Astrocyte of the spinal cord (primary cell): ENCODE results near the gene PPARD.

Experiments
- DNase-seq: peaks from one replicate; pipeline ENCODE4 v3.0.0; 2011; ENCODE audit warnings: low read depth, low spot score
- H3K4me3 ChIP-seq: 2 replicates; pipeline ENCODE4 v1.5.1; 2011; ENCODE audit warnings: low read depth, mild to moderate bottlenecking, low read length, moderate library complexity
- in situ Hi-C: cut with HindIII; loops from 2 replicates; pipeline ENCODE4 v1.10.0; 2017; ENCODE audit warnings: low sequenced_read_pairs
- TF ChIP-seq, protein P1 (sequence below): IDR thresholded peaks from 2 replicates; pipeline ENCODE4 v1.5.1; 2012; ENCODE audit warnings: low read depth, mild to moderate bottlenecking, low read length, inconsistent platforms

The PPARD gene

DNA sequence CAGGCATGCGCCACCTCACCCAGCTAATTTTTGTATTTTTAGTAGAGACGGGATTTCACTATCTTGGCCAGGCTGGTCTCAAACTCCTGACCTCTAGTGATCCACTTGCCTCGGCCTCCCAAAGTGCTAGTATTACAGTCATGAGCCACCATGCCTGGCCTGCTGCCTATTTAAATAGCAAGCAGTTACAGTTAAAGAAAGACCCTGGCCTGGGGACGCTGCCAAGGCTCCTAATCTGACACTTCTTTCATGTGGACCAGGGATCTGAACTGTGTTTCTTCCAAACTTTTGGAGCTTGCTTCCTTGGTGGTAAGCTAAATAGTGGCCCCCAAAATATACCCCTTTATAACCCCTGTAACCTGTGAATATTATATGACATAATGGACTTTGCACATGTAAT is 15.3 kb downstream of the PPARD start:
- no peak overlapping the region for H3K4me3 ChIP-seq
- DNase-seq = no peak
- TF ChIP-seq, protein P1, sequence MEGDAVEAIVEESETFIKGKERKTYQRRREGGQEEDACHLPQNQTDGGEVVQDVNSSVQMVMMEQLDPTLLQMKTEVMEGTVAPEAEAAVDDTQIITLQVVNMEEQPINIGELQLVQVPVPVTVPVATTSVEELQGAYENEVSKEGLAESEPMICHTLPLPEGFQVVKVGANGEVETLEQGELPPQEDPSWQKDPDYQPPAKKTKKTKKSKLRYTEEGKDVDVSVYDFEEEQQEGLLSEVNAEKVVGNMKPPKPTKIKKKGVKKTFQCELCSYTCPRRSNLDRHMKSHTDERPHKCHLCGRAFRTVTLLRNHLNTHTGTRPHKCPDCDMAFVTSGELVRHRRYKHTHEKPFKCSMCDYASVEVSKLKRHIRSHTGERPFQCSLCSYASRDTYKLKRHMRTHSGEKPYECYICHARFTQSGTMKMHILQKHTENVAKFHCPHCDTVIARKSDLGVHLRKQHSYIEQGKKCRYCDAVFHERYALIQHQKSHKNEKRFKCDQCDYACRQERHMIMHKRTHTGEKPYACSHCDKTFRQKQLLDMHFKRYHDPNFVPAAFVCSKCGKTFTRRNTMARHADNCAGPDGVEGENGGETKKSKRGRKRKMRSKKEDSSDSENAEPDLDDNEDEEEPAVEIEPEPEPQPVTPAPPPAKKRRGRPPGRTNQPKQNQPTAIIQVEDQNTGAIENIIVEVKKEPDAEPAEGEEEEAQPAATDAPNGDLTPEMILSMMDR = no peak
- in situ Hi-C loops = no loop called here

DNA sequence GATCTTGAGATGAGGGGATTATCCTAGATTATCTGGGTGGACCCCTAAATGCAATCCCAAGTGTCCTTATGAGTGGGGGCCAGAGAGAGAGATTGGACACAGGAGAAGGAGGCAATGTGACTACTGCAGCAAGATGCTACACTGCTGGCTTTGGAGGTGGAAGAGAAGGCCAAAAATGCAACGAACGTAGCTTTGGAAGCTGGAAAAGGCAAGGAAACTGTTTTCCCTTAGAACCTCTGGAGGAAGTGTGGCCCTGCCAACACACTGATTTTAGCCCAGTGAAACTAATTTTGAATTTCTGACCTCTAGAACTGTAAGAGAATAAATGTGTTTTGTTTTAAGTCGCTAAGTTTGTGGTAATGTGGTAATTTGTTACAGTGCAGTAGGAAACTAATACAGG is 15.7 kb downstream of the PPARD start:
- DNase-seq = no peak
- TF ChIP-seq, protein P1 = no peak
- in situ Hi-C loops = no loop called here

DNA sequence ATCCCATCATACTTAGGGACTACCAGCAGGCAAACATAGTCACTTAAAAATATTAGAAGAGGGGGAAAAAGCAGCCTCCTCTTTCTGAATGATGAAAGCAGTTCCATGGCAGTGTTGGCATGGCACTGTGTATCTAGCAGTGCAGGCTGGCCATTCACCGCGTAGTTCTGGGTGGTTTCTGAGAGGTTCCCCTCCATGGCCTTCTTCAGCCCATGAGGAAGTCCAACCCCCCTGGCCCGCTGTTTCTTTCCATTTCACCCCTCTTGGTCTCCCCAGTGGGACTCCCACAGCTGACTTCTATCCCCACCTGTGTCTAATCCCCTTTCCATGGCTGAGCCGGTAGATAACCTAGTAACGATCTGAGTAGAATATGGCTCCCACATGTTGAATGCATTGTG is 17.0 kb downstream of the PPARD start:
- in situ Hi-C loops = no loop called here
- H3K4me3 ChIP-seq = no peak overlapping the region
- no peak for DNase-seq
- TF ChIP-seq, protein P1 = no peak

More for the DNA sequence above, 15.7 kb downstream of the PPARD start:
- no peak overlapping the region for H3K4me3 ChIP-seq

DNA sequence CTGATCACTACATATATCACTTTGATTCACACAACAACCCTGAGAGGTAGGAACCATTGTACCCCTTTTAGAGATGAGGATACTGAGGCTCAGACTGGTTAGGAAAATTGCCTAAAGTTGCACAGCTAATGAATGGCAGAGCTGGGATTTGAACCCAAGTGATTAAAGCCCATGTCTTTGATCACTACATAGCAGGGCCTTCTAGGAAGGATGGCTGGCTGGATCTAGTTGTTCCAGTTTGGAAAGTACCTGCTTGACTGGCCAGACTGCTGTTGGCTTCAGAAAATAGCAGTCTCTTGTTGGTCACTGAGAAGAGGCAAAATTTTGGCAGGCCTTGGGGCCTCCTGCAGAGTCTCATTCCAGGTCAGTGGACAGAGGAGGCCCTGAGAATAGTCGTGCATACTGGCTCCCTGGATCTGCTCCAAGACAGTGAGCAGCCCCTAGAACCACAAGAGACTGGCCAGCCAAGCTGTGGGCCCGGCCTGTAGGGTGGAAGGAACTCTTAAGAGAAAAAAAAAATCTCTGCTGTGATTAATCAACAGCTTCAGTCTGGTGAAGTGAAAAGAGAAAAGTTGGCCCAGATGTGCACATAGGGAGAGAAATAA is 17.5 kb downstream of the PPARD start:
- TF ChIP-seq, protein P1 = no peak
- no peak overlapping the region for H3K4me3 ChIP-seq
- in situ Hi-C loops = no loop called here
- peak; percentile 98 for DNase-seq

DNA sequence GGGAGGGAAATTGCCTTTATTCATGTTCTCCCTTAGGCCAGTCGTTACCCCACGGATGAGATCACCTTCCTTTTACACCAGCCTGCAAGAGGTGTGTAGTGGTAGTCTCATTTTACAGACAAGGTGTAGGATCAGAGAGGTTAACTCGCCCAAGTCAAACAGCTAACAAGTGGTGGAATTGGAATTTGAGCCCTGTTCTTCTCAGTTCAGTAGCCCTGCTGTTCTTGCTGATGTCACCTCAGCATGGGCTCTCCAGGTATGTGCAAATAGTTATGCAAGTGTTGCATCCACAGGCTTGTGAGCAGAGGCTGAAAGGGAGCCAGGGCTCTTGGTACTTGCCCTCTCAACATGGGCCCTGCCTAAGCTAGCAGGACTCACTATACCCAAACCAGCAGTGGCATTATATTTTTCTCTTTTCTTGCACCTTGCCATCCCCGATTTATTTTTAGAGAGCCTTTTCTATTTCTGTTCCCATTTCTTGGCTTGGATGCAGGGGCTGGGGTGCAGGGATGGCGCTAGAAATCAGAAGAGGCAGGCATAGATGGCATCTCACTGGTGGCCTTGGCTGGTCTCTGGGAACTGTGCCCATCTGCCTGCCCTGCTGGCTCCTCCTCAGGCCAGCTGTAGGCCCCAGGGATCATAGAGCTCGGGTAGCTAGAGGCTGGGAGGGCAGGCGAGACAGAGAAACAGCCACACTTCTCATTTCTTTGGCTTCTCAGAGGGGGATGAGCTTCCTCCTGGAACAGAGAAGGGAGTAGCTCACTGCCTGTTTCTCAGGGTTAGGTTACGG is 18.2 kb downstream of the PPARD start:
- TF ChIP-seq, protein P1 = no peak
- no peak overlapping the region for H3K4me3 ChIP-seq
- DNase-seq = no peak
- in situ Hi-C loops = no loop called here

DNA sequence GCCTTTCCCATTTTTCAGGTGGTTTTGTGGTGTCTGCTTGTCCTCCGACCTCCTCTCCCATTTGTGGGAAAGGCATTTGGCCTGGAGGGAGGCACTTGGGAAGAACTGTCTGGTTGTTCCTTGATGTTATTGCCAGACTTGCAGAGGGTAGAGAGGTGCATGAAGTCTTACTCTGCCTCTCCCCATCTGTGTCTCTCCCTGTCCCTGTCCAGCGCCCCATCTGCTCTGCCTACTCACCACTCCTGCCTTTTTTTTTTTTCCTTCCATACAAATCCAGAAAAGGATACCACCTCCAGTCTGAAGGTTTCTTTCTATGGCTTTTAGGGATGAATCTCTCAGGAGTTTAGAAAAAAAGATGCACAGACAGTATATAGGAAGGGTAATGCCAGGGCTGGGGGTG is 19.8 kb downstream of the PPARD start:
- TF ChIP-seq, protein P1 = no peak
- in situ Hi-C loops = no loop called here

More for the DNA sequence above, 19.8 kb downstream of the PPARD start:
- no peak for DNase-seq
- no peak overlapping the region for H3K4me3 ChIP-seq
